Suprapubic skin (tissue), 4 donors: Measurements from ENCODE around the gene ARSB. TPM values are rescaled to one million over a fixed set of nuclear protein-coding genes. Genes with fewer than 3 reads are reported as not detected.

ENCODE experiments used
- DNase-seq, 2 donors: peaks; one replicate each; pipeline ENCODE4 v3.0.0-alpha.2; 2019; ENCODE audit warnings: low spot score in 2 of 2
- H3K27ac ChIP-seq: fragments of 200-600 bp; sonication (generic); one replicate; pipeline ENCODE4 v1.5.1; 2019
- H3K27me3 ChIP-seq: fragments of 200-600 bp; sonication (generic); one replicate; pipeline ENCODE4 v1.5.1; 2019
- H3K36me3 ChIP-seq: fragments of 200-600 bp; sonication (generic); one replicate; pipeline ENCODE4 v1.5.1; 2019
- H3K4me1 ChIP-seq: fragments of 200-600 bp; sonication (generic); one replicate; pipeline ENCODE4 v1.5.1; 2019
- H3K4me3 ChIP-seq: fragments of 200-600 bp; sonication (generic); one replicate; pipeline ENCODE4 v1.5.1; 2019; ENCODE audit warnings: mild to moderate bottlenecking
- H3K9me3 ChIP-seq: fragments of 200-600 bp; sonication (generic); one replicate; pipeline ENCODE4 v1.5.1; 2019
- EP300 ChIP-seq: sonication (generic); formaldehyde crosslinking; IDR thresholded peaks from one replicate; pipeline ENCODE4 v1.6.1; 2017; ENCODE audit warnings: antibody characterized with exemption
- POLR2A ChIP-seq, 2 donors: fragments of 450-650 bp; IDR thresholded peaks; one replicate each; pipeline ENCODE4 v1.6.1; 2017; ENCODE audit warnings: antibody characterized with exemption in 2 of 2, mild to moderate bottlenecking in 2 of 2, moderate library complexity in 2 of 2
- POLR2AphosphoS5 ChIP-seq, 3 donors: sonication (generic); formaldehyde crosslinking; IDR thresholded peaks; one replicate each; pipeline ENCODE4 v1.6.1; 2017; ENCODE audit warnings: antibody characterized with exemption in 3 of 3
- WGBS: methylation state at CpG from one replicate; pipeline ENCODE4 v1.1.5; 2018; 5-methylcytosine and 5-hydroxymethylcytosine counted together
- total RNA-seq, 4 donors: library from RNA; depleted of rRNA; stranded (reverse); fragments of >200 nt; gene quantifications; one replicate each; pipeline ENCODE4 v1.1.0, GENCODE V29; 2016
- TF ChIP-seq, protein P1 (sequence below), 2 donors: fragments of 200-600 bp in 1 of 2; fragments of 450-650 bp in 1 of 2; sonication (generic) in 1 of 2; IDR thresholded peaks; one replicate each; pipeline ENCODE4 v1.5.1; 2016 to 2019; ENCODE audit warnings: antibody characterized with exemption in 2 of 2, mild to moderate bottlenecking in 1 of 2, moderate library complexity in 1 of 2

Gene ARSB
- total RNA-seq, 4 donors from 2014 or later, result 3.1 to 5.1 (median 3.4) TPM

DNA sequence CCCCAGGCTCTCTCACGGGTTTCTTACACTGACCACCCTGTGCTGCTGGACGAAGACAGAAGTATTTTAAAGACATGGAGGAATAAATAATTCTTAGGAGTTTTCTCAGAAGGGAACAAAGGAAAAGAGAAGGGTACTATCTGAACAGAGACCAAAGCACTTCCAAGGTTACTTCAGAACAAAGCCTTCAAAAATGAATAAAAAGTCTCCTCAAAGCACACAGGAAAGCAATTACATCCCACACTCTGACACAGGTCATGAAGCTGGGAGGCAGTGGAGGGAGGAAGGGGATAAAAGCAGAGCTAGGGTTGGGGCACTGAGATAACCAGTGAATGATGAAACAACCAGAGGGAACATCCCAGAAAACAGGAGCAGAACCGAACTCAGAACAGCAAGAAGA is 151.8 kb downstream of the ARSB start:
- Histone ChIP-seq H3K4me3 (no peak overlapping the region), H3K27ac (no peak overlapping the region), H3K27me3 (no peaks in the 10 kb centered on the region), H3K9me3 (no peaks in the 10 kb centered on the region), H3K36me3 (no peaks in the 10 kb centered on the region), H3K4me1 (peaks cover 19% of the 10 kb centered on the region)
- 91% methylated on average over 3 of the region's 3 CpGs for WGBS
- TF ChIP-seq EP300 (no peak), POLR2A (IDR thresholded peaks at IDR 0.05) (no peak), POLR2AphosphoS5 (IDR thresholded peaks at IDR 0.05) (no peak)
- TF ChIP-seq, protein P1, sequence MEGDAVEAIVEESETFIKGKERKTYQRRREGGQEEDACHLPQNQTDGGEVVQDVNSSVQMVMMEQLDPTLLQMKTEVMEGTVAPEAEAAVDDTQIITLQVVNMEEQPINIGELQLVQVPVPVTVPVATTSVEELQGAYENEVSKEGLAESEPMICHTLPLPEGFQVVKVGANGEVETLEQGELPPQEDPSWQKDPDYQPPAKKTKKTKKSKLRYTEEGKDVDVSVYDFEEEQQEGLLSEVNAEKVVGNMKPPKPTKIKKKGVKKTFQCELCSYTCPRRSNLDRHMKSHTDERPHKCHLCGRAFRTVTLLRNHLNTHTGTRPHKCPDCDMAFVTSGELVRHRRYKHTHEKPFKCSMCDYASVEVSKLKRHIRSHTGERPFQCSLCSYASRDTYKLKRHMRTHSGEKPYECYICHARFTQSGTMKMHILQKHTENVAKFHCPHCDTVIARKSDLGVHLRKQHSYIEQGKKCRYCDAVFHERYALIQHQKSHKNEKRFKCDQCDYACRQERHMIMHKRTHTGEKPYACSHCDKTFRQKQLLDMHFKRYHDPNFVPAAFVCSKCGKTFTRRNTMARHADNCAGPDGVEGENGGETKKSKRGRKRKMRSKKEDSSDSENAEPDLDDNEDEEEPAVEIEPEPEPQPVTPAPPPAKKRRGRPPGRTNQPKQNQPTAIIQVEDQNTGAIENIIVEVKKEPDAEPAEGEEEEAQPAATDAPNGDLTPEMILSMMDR (IDR thresholded peaks at IDR 0.05), result no peak
- DNase-seq, result no peak

DNA sequence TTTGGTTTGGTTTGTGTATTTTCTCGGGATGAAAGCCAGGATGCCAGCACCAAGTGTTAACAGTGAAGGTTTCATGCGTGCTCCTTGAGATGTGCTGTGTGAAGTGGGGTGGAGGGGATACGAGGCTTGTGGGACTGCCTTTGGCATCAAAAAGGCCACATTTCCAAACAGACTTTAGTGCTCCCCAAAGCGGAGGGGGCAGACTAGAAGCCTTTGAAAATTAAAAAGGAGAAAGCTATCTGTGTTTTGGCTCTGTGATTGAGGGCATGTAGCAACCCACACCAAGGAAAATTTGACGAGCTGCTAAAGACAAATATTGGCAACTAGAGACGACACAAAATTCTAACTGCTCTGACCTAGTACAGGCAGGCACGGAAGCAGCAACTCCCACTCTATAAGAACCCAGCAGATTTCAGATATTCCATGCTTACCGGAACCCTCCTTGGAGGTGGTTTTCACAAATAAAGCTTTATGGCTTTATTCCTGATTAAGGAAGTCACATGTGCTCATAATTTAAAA is 154.5 kb downstream of the ARSB start:
- Histone ChIP-seq H3K4me3 (no peak overlapping the region), H3K4me1 (peaks cover 19% of the 10 kb centered on the region), H3K27me3 (no peaks in the 10 kb centered on the region), H3K27ac (peak overlapping the region; percentile 53), H3K36me3 (no peaks in the 10 kb centered on the region), H3K9me3 (no peaks in the 10 kb centered on the region)
- TF ChIP-seq EP300 (no peak), POLR2A (IDR thresholded peaks at IDR 0.05) (no peak), POLR2AphosphoS5 (IDR thresholded peaks at IDR 0.05) (no peak)
- TF ChIP-seq, protein P1 (IDR thresholded peaks at IDR 0.05), result no peak
- 28% methylated on average over 8 of the region's 8 CpGs for WGBS
- no peak for DNase-seq

DNA sequence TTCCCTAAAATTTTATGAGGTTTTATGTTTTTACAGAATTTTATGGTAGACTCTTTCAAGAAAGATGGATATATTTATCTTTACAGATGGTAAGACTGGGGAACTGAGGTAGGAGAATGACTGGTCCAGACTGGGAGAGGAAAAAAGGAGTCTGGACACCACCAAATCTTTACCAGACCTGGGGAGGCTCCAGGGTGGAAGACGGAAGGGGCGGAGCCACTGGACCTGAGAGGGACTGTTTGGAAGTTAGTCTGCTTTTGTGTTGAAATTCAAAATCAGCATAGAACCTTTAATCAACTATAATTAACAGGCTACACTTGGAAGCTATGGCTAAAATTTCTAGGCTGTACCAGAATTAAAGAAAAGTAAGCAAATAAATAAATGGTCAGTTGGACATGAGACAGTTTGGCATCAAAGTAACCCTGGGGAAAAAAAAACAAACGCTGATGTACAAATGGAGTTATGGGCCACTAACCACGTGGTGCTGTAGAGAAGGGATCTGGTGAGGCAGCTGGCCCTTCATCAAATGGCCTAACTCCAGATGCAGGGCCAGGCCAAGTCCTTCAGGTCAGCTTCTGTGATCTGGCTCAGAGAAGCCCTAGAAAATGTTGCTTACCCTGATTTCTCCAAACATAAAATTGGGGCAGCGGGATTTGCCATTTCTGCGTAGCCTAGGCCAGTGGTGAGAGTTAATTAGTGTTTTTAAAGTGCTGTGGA is 155.1 kb downstream of the ARSB start:
- TF ChIP-seq, protein P1 (IDR thresholded peaks at IDR 0.05), result no peak
- no peak for TF ChIP-seq POLR2A (IDR thresholded peaks at IDR 0.05)
- TF ChIP-seq EP300, result no peak
- DNase-seq, result no peak

DNA sequence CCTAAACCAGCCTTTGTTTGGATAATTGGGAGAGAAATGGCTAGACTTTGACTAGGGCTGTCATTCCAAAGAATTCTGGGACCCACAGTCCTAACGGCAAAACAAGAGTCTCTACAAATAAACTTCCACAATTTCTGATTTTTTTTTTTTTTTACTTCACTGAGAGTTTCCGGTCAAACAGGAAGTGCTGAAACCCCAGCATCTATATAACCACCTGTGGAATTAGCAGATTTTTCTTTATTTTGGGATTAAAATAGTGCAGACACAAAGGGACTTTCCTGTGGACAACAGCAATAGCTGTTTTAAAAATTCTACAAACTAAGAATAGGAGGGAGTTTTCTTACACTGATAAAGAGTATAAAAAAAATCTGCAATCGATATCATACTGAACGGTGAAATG is 157.4 kb downstream of the ARSB start:
- H3K9me3 ChIP-seq, result no peaks in the 10 kb centered on the region
- no peaks in the 10 kb centered on the region for H3K27me3 ChIP-seq
- peaks cover 28% of the 10 kb centered on the region for H3K4me1 ChIP-seq
- no peak for DNase-seq
- TF ChIP-seq POLR2AphosphoS5 (IDR thresholded peaks at IDR 0.05), result no peak
- no peak for TF ChIP-seq POLR2A (IDR thresholded peaks at IDR 0.05)
- TF ChIP-seq EP300, result no peak
- TF ChIP-seq, protein P1 (IDR thresholded peaks at IDR 0.05), result no peak
- H3K4me3 ChIP-seq, result no peak overlapping the region
- H3K27ac ChIP-seq, result no peak overlapping the region
- 73% methylated on average over 4 of the region's 4 CpGs for WGBS
- H3K36me3 ChIP-seq, result no peaks in the 10 kb centered on the region

More for the DNA sequence above, 155.1 kb downstream of the ARSB start:
- no peak overlapping the region for H3K4me3 ChIP-seq
- peaks cover 23% of the 10 kb centered on the region for H3K4me1 ChIP-seq
- H3K27ac ChIP-seq, result peak overlapping the region; percentile 53
- no peaks in the 10 kb centered on the region for H3K36me3 ChIP-seq
- 45% methylated on average over 6 of the region's 6 CpGs for WGBS
- H3K9me3 ChIP-seq, result no peaks in the 10 kb centered on the region
- no peaks in the 10 kb centered on the region for H3K27me3 ChIP-seq

DNA sequence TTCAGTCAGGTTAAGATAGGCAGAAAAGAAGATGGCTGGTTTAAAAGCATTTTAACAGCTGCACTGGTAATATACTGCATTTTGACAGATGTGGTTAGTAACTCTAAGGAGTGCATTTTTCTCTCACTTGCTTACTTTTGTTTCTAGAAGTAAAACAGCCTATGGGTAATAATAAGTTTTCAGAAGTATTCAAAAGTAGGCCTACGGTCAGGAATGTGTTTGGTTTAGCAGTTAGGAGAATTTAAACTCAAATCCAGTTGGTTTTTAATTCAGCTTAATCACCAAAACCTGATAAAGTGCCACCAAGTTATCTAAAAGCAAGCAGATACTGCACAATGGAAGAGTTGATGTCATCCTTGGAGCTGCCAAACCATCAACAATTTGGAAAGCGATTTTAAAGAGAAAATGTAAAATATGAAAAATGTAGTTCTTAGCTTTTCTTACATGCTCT is 160.3 kb downstream of the ARSB start:
- H3K36me3 ChIP-seq, result no peaks in the 10 kb centered on the region
- WGBS, result 29% methylated on average over 2 of the region's 2 CpGs
- H3K9me3 ChIP-seq, result no peaks in the 10 kb centered on the region
- TF ChIP-seq, protein P1 (IDR thresholded peaks at IDR 0.05), result no peak
- TF ChIP-seq POLR2AphosphoS5 (IDR thresholded peaks at IDR 0.05) (no peak), EP300 (no peak), POLR2A (IDR thresholded peaks at IDR 0.05) (no peak)
- H3K4me1 ChIP-seq, result peaks cover 9% of the 10 kb centered on the region
- H3K27me3 ChIP-seq, result no peaks in the 10 kb centered on the region
- no peak for DNase-seq
- peak overlapping the region; percentile 34 for H3K27ac ChIP-seq
- no peak overlapping the region for H3K4me3 ChIP-seq
